GM12801 (cell line): ENCODE data around the gene STAP2.

Experiments used
- CTCF ChIP-seq: IDR thresholded peaks from one replicate; pipeline ENCODE4 v1.5.1; 2011; ENCODE audit warnings: control low read depth; ENCODE audit not compliant: insufficient read length; ENCODE audit errors: extremely low read depth

The STAP2 gene

GRCh38 chr19:4368128-4368820 is 29.6 kb upstream of the STAP2 start:
- no peak for TF ChIP-seq CTCF

- TF ChIP-seq CTCF = no peak
Measured at GRCh38 chr19:4367781-4368127, 29.1 kb upstream of the STAP2 start.

- TF ChIP-seq CTCF = no peak
Measured at GRCh38 chr19:4367336-4367723, 28.7 kb upstream of the STAP2 start.

- TF ChIP-seq CTCF = no peak
Measured at GRCh38 chr19:4366666-4367335, 28.2 kb upstream of the STAP2 start.

- TF ChIP-seq CTCF = no peak
Measured at GRCh38 chr19:4365791-4366665, 27.4 kb upstream of the STAP2 start.

- TF ChIP-seq CTCF = no peak
Measured at GRCh38 chr19:4365341-4365740, 26.7 kb upstream of the STAP2 start.

- no peak for TF ChIP-seq CTCF
Measured at GRCh38 chr19:4363571-4364304, 25.1 kb upstream of the STAP2 start.
